Liver (tissue), 3 donors: Measurements from ENCODE around the gene KIF6.

Experiments
- CTCF ChIP-seq: fragments of 150-350 bp; IDR thresholded peaks from 2 replicates; pipeline ENCODE4 v1.5.1; 2017; ENCODE audit warnings: improper control_type of control experiment, low read depth, low read length; ENCODE audit not compliant: missing input control
- EGR1 ChIP-seq, 2 donors: IDR thresholded peaks; 2 replicates each; pipeline ENCODE4 v1.6.1; 2016 to 2018; ENCODE audit warnings: antibody characterized with exemption in 2 of 2, low read depth in 2 of 2
- SP1 ChIP-seq: IDR thresholded peaks from 2 replicates; pipeline ENCODE4 v1.6.1; 2018; ENCODE audit warnings: antibody characterized with exemption, mild to moderate bottlenecking
- donor health status: healthy.
- donor health status: healthy.

GRCh38 chr6:39706819-39707335, 18.3 kb downstream of the KIF6 start:
- TF ChIP-seq CTCF (no peak), EGR1 (IDR thresholded peaks at IDR 0.05; ENCODE audit: low read depth in 2 of 2) (no peak), SP1 (no peak)
